Posterior cingulate gyrus (tissue), 11 donors: ENCODE measurements around the gene DDHD1.
"Not testable (repeated sequence)": the region's sequence is repeated elsewhere in the genome, so short reads cannot be mapped to it uniquely, and the experiment has no call there.

Experiments
- DNase-seq, 10 donors: peaks; one replicate each; pipeline versions ENCODE4 v3.0.0 to v3.0.0-alpha.2; 2020 to 2021; ENCODE audit warnings: mixed read lengths in 3 of 10
- intact Hi-C: fragments of 100-400 bp; cut with DNase I; formaldehyde crosslinking; loops from one replicate; pipeline ENCODE4 v1.15.1; 2023

DDHD1 gene

DNA sequence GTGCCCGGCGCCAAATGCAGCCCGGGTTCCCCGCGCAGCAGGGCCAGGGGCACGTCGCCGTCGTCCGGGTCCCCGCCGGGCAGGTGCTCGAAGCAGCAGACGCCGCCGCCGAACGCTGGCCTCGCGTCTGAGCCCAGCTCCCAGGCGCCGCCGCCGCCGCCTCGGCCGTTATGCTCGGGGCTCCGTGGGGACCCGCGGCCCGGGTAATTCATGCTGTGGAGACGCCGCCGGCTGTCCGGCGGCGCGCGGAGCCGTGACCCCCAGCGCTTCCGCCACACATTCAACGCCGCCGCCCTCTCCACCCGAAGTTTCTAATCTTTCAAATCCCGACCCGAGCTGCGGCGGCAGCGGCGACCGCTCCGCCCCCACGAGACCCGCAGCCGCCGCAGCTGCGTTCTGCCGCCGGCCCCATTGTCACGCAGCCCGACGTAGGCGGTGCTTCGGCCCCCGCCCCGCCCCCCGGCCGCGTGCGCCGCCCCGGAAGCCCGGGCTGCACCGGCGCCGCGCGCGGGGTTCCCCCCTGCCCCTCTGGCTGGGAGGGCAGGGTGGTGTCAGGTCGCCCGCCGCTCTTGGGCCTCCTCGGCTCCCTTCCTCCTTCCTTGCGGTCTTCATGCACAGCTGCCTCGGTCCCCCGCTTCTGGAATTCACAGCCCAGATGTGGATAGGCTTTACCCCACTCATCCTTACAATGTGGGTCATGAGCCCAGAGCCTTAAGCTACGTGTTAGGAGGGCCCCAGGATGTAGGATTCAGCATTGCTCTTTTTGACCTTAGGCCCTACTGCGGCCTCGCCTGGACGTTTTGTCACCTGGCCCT, at the start of gene DDHD1:
Gene DDHD1 (minus strand): TSS at position 437 of the 815 bp plus-strand sequence. CDS start 225 bp downstream, at position 212.
- peak; percentile 63 to 97 (median 74) for DNase-seq
- intact Hi-C loops = loop anchor here (1.0 kb wide), 1 partner anchor 202 kb away; the partner anchor contains the start of gene FERMT2

DNA sequence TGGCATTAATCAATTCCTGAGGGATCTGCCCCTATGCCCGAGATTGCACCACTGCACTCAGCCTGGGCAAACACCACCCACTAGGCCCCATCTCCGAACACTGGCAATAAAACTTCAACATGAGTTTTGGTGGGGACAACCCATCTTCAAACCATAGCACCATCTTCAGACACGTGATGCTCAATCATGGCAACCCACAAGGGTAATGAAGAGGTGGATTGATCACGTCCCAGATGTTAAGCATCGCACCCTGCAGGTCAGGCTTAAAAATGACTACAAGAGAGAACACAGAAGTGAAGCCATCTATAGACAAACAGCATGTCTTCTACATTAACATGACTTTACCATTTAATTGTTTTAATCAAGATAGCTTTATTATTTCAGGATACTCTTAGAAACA, 42.8 kb upstream of the DDHD1 start:
- DNase-seq = no peak
- intact Hi-C loops = no loop called here

DNA sequence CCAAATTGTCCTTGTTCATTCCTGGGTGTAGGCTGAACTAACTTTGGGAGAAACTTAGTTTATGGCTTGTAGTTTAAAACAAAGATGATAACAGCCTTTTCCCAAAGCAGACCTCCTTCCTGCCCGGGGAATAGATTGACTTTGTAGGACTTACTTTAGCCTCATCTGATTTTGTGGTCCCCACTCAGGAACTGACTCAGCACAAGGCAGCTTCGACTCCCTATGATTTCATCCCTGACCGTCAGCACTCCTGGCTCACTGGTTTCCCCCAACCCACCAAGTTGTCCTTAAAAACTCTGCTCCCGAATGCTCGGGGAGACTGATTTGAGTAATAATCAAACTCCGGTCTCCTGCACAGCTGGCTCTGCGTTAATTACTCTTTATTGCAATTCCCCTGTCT, 40.1 kb upstream of the DDHD1 start:
- DNase-seq = no peak
- intact Hi-C loops = no loop called here

DNA sequence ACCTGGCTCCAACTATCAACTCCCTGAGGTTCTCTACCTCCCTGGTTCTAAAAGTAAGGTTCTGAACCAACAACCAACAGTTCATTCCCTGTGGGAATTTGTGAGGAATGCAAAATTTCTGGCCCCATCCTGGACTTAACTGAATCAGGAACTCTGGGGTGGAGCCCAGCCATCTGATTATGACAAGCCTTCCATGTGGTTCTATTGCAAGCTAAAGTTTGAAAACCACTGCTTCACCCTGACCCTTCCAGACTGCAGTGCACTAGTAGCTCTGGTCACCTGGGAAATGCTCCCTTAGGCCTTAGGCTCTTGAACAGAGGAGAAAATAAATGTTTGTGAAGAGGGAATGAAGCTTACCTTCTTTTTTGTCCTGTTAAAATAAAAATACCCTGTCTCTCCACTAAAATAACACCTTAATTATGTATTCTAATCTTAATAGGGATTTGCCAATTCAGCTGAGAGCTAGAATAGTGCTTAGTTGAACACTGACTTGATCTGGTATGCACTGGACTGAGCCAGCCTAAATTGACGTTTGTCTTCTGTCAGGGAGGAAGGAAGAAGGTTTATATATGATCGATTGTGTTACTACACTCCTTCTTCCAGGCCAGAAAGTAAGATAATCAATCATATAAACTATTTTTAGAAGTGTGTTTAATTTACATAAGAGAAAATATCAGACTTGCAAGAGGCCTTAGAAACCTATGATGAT, 39.1 kb upstream of the DDHD1 start:
- intact Hi-C loops = no loop called here
- DNase-seq = no peak

DNA sequence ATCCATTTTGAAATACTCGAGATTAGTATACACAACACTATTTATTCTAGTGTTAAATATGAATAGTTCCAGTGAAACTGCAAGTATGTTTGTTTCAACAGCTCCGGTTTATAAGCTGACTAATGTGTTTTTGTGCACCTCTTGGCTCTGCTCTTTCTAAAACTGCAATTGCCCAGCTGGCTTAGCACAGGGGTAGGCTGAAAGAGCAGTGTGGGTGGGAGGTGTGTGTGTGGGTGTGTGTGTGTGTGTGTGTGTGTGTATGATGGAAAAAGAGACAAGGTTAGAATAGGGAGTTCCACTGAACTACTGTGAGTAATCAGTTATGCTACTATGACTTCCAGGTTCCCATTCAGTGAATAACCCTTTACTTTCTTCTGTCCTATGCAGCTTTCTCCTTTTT, 37.8 kb upstream of the DDHD1 start:
- DNase-seq = no peak
- intact Hi-C loops = no loop called here

DNA sequence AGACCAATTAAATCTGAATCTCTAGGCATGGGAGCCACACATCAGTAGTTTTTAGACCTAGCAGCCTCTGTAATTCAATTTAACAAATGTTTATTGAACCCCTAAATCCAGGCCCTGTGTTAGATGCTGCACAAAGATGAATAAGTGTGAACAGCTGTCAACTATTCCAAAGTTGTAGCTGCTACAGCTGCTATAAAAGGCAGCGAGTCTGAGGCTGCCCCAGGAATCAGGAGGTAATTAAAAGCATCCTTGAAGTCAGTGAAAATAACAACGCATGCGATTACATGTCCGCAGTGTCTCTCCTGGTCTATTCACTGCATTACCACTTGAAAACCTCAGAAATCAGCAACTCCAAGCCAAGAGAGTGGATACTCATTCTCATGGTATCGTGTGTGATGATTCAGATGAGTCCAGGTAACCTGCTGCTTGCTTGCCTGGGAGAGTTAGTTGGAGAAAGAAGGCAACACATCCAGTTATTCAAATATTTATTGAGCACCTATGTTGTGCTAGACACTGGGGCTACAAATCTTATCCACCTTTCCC, 34.9 kb upstream of the DDHD1 start:
- no peak for DNase-seq
- intact Hi-C loops = no loop called here

DNA sequence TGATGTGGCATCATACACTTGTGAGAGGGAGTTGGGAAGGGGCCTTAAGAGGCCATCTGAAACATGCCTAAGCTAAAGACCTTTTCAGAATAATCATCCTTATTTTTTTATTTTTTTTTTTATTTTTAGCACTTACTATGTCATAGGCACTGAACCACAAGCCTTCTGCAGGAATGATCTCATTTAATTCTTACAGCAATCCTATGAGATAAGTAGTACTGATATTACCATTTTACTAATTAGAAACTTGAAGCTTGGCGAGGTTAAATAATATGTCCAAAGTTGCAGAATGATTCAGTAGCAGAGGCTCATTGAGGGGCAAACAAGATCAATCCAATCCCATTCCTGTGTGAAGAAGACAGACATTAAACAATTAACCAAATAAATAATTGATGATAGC, 33.4 kb upstream of the DDHD1 start:
- intact Hi-C loops = no loop called here

DNA sequence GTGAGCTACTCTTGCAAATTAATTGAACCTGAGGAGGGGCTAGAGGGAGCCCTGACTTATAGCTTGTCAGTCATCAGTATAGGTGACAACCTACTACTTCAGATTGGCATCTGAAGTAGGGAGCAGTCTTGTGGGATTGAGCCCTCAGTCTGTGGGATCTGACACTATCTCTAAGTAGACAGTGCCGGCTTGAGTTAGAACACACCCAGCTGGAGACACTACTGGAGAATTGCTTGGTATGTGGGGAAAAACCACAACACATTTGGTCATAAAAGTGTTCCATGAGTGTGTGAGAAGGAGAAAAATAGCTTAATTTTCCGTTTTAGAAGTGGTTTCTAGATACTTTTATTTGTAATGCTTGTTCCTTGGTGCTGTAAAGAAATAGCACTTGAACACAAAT, 30.5 kb upstream of the DDHD1 start:
- DNase-seq = no peak
- intact Hi-C loops = no loop called here

More for the DNA sequence above, 33.4 kb upstream of the DDHD1 start:
- no peak for DNase-seq

DNA sequence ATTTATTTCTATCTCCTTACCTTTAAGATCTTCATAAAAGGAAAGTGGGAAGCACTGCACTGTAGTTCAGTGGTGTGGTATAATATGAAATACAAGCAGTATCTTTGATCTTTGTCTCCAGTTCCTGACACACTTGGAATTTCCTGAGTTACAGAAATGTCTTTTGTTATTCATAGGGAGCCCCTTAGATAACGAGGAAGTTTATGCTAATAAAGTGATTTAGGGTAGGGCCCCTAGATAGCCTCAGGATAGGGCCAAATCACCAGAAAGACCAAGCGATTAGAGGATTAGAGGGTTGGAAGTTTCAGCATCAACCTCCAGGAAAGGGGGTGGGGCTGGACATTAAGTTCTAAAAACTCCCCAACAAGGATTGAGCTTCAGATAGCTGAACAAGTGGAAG, 29.9 kb upstream of the DDHD1 start:
- no peak for DNase-seq
- intact Hi-C loops = no loop called here

DNA sequence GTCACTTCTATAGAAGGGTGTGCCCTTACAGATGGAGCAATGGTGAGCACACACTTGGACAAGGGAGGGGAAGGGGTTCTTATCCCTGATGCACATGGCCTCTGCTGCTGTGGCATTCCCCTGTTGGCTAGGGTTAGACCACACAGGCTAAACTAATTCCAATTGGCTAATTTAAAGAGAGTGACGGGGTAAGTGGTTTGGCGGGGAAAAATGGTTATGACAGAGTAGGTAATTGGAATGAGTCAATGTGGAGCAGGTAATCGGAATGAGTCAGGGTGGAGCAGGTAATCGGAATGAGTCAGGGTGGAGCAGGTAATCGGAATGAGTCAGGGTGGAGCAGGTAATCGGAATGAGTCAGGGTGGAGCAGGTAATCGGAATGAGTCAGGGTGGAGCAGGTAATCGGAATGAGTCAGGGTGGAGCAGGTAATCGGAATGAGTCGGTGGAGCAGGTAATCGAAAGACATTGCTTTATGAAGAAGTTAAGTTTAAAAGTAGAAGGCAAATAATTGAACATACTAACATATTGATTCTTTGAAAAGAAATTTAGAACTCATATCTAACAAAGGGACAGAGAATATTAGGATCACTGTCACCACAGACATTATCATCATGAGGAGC, 28.4 kb upstream of the DDHD1 start:
- intact Hi-C loops = not testable (repeated sequence)

DNA sequence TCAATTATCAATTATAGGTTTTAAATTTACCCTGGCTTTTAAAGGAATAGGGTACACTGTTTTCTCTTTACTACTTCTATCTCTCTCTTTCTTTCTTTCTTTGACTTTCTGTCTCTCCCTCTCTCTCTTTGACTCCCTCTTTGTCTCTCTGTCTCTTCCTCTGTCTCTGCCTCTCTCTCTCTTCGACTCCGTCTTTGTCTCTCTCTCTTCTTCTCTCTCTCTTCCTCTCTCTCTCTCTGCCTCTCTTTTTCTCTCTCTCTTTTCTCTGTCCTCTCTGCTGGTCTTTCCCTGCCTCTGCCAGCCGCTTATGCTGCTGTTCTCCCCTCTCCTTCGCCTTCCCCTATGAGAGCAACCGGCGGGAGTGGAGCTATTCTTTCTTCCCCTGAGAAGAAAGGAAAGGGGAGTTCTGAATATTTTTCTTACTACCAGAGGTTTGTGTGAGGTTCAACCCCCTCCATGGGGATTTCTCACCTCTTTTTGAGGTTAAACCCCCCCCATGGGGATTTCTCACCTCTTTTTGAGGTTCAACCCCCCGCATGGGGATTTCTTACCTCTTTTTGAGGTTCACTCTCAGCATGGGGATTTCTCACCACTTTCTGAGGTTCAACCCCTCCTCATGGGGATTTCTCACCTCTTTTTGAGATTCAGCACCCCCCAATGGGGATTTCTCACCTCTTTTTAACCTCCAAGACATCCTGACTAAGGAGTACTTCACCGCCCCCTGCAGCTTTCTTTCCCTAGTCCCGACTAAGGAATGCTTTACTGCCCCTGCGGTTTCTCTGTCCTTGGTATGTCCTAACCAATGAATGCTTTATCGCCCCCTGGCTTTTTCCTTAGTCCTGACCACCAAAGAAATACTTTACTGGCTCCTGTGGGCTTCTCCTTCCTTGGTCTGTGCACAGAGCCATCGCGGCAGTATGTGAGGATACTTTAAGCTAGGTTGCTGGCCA, 27.4 kb upstream of the DDHD1 start:
- no peak for DNase-seq
- intact Hi-C loops = no loop called here

More for the DNA sequence above, 28.4 kb upstream of the DDHD1 start:
- DNase-seq = not testable (repeated sequence)

DNA sequence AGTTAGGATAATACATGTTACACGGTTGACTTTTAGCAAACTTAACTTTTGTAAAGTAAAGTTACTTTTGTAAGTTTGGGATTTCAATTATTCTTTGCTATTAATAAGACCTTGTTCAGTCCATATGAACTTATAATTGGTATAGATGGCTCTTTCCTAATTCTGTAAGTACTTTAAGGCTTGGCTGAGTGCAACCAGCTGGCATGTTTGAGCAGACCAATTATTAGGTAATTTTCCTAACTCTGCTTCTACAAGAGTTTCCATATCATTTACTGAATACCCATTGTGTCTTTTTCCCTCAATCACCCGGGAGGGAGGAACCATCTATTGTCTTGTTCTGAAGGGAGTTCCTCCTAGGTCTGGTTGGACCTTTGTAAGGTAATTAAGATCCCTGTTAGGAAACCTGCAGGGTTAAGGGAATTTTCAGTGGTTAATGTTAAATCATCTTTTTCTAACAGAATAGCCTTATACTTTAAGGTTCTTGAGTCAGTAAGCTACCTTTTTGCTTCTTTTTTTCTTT, 26.4 kb upstream of the DDHD1 start:
- intact Hi-C loops, DNase-seq: not testable (repeated sequence)

DNA sequence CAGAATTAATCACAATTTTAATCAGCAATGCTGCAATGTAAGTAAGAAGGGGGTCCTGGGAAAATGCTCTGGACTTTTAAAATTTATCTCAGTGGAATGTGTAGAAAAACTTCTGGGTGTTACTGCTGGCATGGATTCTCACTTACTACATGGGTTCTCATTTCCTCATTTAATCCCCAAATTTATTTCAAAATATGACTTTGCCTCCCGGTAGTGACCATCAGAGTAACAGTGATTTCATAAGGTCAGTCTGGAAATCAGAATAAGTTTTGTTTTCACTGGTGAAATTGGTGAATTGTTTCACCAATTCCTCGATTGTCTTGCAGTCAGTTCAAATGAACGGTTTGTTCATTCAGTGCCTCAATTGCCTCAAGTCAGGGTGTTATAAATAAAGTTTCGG, 22.3 kb upstream of the DDHD1 start:
- DNase-seq = no peak
- intact Hi-C loops = no loop called here

DNA sequence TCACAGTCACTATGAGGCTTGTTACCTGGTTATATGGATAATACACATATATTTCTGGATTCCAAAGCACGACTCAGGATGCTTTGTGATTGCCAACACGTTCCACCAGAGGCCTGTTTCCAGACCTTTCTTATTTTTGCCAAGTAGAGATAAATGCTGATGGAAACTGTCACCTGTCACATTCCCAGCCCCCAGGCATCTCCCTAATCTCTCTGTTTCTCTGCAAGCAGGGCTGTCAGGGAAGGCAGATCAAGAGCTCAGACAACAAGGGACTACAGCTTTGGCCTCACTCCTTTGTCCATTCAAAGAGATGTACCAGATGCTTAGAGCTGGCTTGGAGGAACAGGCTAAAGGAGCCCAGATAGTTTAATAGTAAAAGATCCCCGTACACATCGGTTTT, 21.8 kb upstream of the DDHD1 start:
- no peak for DNase-seq
- intact Hi-C loops = no loop called here

DNA sequence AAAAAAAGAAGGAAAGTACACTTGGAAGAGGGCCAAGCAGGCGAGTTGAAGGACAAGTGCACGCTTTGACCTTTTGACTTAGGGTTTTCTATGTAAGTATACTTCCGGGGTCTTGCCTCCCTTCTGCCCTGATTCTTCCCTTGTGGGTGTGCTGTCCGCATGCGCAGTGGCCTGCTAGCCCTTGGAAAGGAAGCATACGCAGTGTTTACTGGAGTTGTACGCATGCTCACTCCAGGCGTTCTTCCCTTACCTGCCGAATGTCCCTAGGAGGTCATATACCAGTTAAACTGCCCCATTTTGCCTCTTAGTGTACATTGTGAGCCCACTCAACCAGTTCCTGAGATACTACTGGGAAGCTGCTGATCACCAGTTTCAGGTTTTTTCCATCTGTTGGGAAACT, 15.7 kb upstream of the DDHD1 start:
- DNase-seq = no peak
- intact Hi-C loops = no loop called here

DNA sequence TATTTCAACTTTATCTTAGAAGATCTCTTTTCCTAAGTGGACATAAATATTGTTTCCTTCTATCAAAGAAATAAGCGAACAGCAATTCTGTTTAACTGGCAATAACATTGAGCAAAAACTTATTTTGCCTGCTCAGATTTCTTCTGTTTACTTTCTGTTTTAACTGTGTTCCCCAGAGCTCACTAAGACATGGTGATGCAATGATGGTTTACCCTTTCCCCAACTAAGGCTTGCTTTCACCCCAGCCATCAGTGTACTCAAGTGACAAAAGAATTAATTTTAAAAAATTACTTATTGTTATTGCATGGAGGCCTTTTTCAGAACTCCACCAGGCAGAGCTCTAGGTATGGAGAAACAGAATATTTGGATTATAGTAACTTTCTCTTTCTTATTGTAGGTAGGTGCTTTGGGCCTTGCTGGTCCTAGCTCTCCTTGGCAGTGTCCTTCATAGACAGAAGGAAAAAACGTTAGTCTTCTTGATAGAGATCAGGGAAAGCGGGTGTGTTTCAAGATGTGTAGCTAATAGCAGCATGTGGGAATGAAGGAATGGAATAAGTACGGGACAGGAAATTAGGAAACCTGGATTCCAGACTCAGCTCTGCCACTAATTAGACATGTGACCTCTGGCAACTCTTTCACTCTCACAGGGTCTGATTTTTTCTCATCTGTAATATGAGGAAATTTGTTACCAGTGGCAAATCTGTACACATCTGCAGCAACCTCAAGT, 14.6 kb upstream of the DDHD1 start:
- intact Hi-C loops = no loop called here
- DNase-seq = no peak

DNA sequence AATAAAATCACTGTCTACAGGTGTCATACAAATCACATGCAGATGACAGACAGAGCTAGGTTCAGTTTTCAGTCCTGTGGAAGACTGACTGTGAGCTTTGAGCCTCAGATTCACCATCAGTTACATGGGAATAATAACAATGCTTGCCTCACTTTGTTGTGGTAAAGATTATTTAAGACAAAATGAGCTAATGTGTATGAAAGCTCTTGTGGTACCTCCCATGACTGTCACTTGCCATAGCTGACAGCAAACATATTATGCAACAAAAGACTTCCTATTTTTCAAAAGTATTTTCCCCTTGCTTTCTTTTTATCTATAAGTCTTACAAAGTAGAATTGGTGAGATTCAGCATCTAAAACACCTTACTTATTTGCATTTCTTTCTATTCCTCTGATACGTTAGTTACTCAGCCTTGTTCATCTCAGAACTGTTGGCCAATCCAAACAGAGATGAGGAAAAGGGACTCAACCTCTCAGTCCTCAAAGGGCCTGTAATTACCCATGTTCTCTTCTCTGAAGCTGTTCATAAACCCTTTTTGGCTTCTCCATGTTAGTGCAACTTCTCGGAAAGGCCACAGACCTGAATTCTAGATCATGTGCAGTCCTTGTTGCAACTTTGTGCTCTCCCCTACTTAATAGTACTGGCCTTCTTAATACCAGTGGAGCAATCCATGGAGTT, 8.8 kb upstream of the DDHD1 start:
- no peak for DNase-seq
- intact Hi-C loops = no loop called here

DNA sequence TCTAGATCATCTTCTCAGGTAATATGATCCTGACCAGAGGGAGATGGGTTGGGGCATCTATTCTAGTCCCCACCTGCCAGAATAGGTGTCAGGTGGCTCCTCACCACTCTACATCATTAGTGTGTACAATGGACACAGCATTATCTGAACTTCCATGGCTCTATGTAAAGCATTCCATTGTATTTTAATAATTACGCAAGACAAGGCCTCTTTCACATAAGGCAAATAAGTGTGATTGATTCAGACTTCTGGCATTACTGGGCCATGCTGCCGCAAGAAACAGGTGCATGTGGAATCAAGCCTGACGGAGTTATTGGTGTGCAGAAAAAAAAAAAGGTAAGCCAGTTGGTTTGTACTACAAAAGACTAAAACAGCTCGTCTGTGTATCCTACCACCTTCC, 3.1 kb upstream of the DDHD1 start:
- no peak for DNase-seq
- intact Hi-C loops = no loop called here

DNA sequence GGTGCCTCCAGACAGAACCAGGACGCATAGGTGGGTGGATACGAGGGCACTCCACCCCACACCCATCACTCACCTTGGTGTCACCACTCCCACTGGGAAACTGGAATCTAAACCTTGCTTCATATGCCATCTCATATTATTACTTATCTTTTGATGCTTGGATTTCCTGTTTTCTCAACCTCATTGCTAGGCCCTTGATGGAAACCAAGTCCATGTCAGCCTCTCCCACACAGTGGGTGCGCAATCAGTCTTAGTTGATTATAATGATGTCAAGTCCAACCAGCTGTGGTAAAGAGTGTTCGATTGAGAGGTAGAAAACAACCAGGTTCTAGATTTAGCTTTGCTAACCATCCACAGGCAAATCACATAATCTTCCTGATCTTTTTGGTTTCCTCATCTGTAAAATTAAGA, 584 bp upstream of the DDHD1 start:
- intact Hi-C loops = loop anchor here (1.0 kb wide), 1 partner anchor 202 kb away; the partner anchor contains the start of gene FERMT2
- DNase-seq = no peak
